ENCODE measurements around the gene NLGN1. TPM values are rescaled to one million over a fixed set of nuclear protein-coding genes. Genes with fewer than 3 reads are reported as not detected.
"Not testable (repeated sequence)": the region's sequence is repeated elsewhere in the genome, so short reads cannot be mapped to it uniquely, and the experiment has no call there.

NLGN1 gene
- total RNA-seq, 1 experiment from 2014 or later, result not detected

DNA sequence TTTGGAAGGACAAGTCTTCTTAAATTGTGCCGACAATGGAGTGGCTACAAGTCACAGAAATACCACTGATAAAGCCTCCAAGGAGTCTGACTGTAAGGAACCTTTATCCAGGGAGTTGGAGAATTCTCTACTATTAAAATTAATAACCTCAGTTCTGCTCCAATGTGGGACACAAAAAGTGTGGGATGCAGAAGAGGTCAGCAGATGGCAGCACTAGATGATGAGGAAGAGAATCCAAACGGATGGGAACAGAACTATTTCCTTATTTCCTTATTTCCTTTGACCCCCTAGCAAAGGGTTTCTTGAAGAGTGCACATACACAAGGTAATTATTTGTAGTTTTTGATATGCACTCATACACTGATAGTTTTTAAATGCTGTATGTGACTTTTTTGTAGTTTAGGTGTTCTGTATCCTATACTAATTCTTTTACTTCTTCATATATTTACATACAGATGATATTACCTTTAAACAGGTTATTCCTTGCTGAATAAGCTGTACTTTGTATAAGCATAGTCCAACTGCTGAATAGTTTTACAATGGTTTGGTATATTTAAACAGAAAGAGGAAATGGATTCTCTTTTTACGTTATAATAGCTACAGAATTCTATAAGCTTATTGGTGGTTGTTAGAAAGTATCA, 25.6 kb upstream of the NLGN1 start (continued):
- TF ChIP-seq EZH2phosphoT487 (IDR thresholded peaks at IDR 0.05; ENCODE audit: borderline replicate concordance), result no peak
- TF ChIP-seq SIN3A (IDR thresholded peaks at IDR 0.05; ENCODE audit: low read depth), result no peak

DNA sequence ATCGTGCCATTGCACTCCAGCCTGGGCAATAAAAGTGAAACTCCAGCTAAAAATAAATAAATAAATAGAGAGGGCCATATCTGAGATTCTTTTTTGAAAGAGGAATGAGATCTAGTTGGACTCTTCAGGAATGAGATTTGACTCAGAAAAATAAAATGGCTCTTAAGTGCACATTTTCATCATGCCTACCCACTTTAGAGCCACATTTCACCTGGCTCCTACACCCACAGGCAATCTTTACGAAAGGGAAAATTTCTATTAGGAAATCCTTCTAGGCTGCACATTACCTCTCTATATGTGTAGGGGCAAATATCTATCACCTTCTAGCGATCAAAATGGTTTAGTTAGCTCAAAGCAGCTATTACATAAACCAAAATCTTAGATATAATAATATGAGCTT, 16.9 kb upstream of the NLGN1 start:
- Histone ChIP-seq H3K9ac (ENCODE audit: low read length) (no peak overlapping the region), H3K27me3 (ENCODE audit: insufficient read depth, low read length) (no peaks in the 10 kb centered on the region), H2AFZ (ENCODE audit: low read depth, low read length, poor library complexity, severe bottlenecking) (no peak overlapping the region), H3K36me3 (ENCODE audit: control insufficient read depth in 1 of 2, insufficient read depth in 2 of 2, low read length in 2 of 2) (no peaks in the 10 kb centered on the region), H3K27ac (ENCODE audit: low read depth, low read length) (no peak overlapping the region), H3K4me2 (ENCODE audit: low read length) (no peak overlapping the region), H4K20me1 (ENCODE audit: insufficient read depth) (no peaks in the 10 kb centered on the region), H3K79me2 (ENCODE audit: insufficient read depth, low read length) (no peaks in the 10 kb centered on the region), H3K4me3 (replicated peaks in 1 of 2; ENCODE audit: low read depth in 1 of 2, low read length in 2 of 2) (no peak overlapping the region), H3K4me1 (ENCODE audit: control insufficient read depth in 1 of 2, insufficient read depth in 2 of 2, low read length in 2 of 2) (no peaks in the 10 kb centered on the region), H3K9me3 (ENCODE audit: control insufficient read depth in 1 of 2, insufficient read depth in 1 of 2, low read depth in 1 of 2, low read length in 2 of 2) (no peaks in the 10 kb centered on the region), H3K9me2 (ENCODE audit: insufficient read depth) (no peaks in the 10 kb centered on the region)
- CTCF ChIA-PET, result no interaction called here
- no TSS peak for BruUV-seq (replicated peaks)
- intact Hi-C loops (cut with micrococcal nuclease), result no loop called here
- TF ChIP-seq JUND (IDR thresholded peaks at IDR 0.05) (no peak), CEBPB (IDR thresholded peaks at IDR 0.05; ENCODE audit: low read depth) (no peak), EGR1 (IDR thresholded peaks at IDR 0.05; ENCODE audit: low read depth) (no peak), REST (IDR thresholded peaks at IDR 0.05; ENCODE audit: low read depth) (no peak), RAD21 (IDR thresholded peaks at IDR 0.05; ENCODE audit: low read depth) (no peak), ZNF274 (IDR thresholded peaks at IDR 0.05; ENCODE audit: low read depth, low read length) (no peak)
- DNase-seq (ENCODE audit: low read depth, low spot score) (no peak), ATAC-seq (no peak)
- POLR2A ChIA-PET, result no interaction called here
- RAD21 ChIA-PET (ENCODE audit: low non-redundant PET in 1 of 2, low total read pairs in 2 of 2, uncharacterized antibody in 2 of 2, unreplicated experiment in 2 of 2), result no interaction called here

DNA sequence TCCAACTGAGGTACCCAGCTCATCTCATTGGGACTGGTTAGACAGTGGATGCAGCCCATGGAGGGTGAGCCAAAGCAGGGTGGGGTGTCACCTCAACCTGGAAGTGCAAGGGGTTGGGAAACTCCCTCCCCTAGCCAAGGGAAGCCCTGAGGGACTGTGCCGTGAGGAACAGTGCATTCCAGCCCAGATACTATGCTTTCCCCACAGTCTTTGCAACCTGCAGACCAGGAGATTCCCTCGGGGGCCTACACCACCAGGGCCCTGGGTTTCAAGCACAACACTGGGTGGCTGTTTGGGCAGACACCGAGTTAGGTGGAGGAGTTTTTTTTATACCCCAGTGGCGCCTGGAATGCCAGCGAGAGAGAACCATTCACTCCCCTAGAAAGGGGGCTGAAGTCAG, 15.6 kb upstream of the NLGN1 start:
- CTCF ChIA-PET; ATAC-seq; H3K9me3 ChIP-seq (ENCODE audit: control insufficient read depth in 1 of 2, insufficient read depth in 1 of 2, low read depth in 1 of 2, low read length in 2 of 2); H4K20me1 ChIP-seq (ENCODE audit: insufficient read depth); DNase-seq (ENCODE audit: low read depth, low spot score); H3K4me1 ChIP-seq (ENCODE audit: control insufficient read depth in 1 of 2, insufficient read depth in 2 of 2, low read length in 2 of 2); H3K4me3 ChIP-seq (replicated peaks in 1 of 2; ENCODE audit: low read depth in 1 of 2, low read length in 2 of 2); H3K27me3 ChIP-seq (ENCODE audit: insufficient read depth, low read length); H3K79me2 ChIP-seq (ENCODE audit: insufficient read depth, low read length); POLR2A ChIA-PET; H3K4me2 ChIP-seq (ENCODE audit: low read length); BruUV-seq (replicated peaks); H3K9me2 ChIP-seq (ENCODE audit: insufficient read depth); H2AFZ ChIP-seq (ENCODE audit: low read depth, low read length, poor library complexity, severe bottlenecking); H3K36me3 ChIP-seq (ENCODE audit: control insufficient read depth in 1 of 2, insufficient read depth in 2 of 2, low read length in 2 of 2); H3K9ac ChIP-seq (ENCODE audit: low read length); intact Hi-C loops (cut with micrococcal nuclease); H3K27ac ChIP-seq (ENCODE audit: low read depth, low read length); RAD21 ChIA-PET (ENCODE audit: low non-redundant PET in 1 of 2, low total read pairs in 2 of 2, uncharacterized antibody in 2 of 2, unreplicated experiment in 2 of 2): not testable (repeated sequence)
